MM.1S (cell line): ENCODE results near the gene ATP2B2.

Source experiments
- DNase-seq: peaks from one replicate; pipeline ENCODE4 v3.0.0-alpha.2; 2015
- H2AFZ ChIP-seq: fragments of 300-600 bp; sonication (generic); 2 replicates; pipeline ENCODE4 v1.6.0; 2016; ENCODE audit warnings: antibody characterized with exemption, low read length
- H3F3A ChIP-seq: fragments of 300-600 bp; sonication (generic); 2 replicates; pipeline ENCODE4 v1.6.1; 2016; ENCODE audit warnings: mild to moderate bottlenecking, antibody characterized with exemption, low read length, moderate library complexity, mixed read lengths; ENCODE audit not compliant: insufficient read depth
- H3K27ac ChIP-seq: fragments of 300-600 bp; sonication (generic); 2 replicates; pipeline ENCODE4 v1.5.1; 2016; ENCODE audit warnings: mild to moderate bottlenecking, low read length
- H3K27me3 ChIP-seq: fragments of 300-600 bp; sonication (generic); replicated peaks from 2 replicates; pipeline ENCODE4 v1.6.0; 2016; ENCODE audit warnings: low read length; ENCODE audit not compliant: insufficient read depth
- H3K36me3 ChIP-seq: fragments of 300-600 bp; sonication (generic); replicated peaks from 2 replicates; pipeline ENCODE4 v1.6.1; 2016; ENCODE audit warnings: mild to moderate bottlenecking, low read length, mixed read lengths; ENCODE audit not compliant: insufficient read depth
- H3K4me1 ChIP-seq: fragments of 300-600 bp; sonication (generic); 2 replicates; pipeline ENCODE4 v1.6.1; 2016; ENCODE audit warnings: low read length, mixed read lengths
- H3K4me2 ChIP-seq: fragments of 300-600 bp; sonication (generic); 2 replicates; pipeline ENCODE4 v1.6.0; 2016; ENCODE audit warnings: low read depth, low read length
- H3K4me3 ChIP-seq: fragments of 300-600 bp; sonication (generic); 2 replicates; pipeline ENCODE4 v1.5.1; 2016; ENCODE audit warnings: low read length, mixed read lengths
- H3K79me2 ChIP-seq: fragments of 300-600 bp; sonication (generic); 2 replicates; pipeline ENCODE4 v1.6.1; 2016; ENCODE audit warnings: mixed run types, low read length, mixed read lengths
- H3K9ac ChIP-seq: fragments of 300-600 bp; sonication (generic); 2 replicates; pipeline ENCODE4 v1.6.1; 2016; ENCODE audit warnings: low read length, mixed read lengths
- H3K9me2 ChIP-seq: fragments of 300-600 bp; sonication (generic); replicated peaks from 2 replicates; pipeline ENCODE4 v1.6.1; 2016; ENCODE audit warnings: mild to moderate bottlenecking, low read length, mixed read lengths; ENCODE audit not compliant: insufficient read depth
- H3K9me3 ChIP-seq: fragments of 300-600 bp; sonication (generic); replicated peaks from 2 replicates; pipeline ENCODE4 v1.6.1; 2016; ENCODE audit warnings: mild to moderate bottlenecking, low read length, mixed read lengths; ENCODE audit not compliant: insufficient read depth
- H4K20me1 ChIP-seq: fragments of 300-600 bp; sonication (generic); 2 replicates; pipeline ENCODE4 v1.6.1; 2016; ENCODE audit warnings: mild to moderate bottlenecking, low read length, moderate library complexity, mixed read lengths; ENCODE audit not compliant: insufficient read depth
- EZH2 ChIP-seq: fragments of 300-600 bp; sonication (generic); optimal IDR thresholded peaks from 2 replicates; pipeline ENCODE3; 2017; ENCODE audit warnings: low read depth, mild to moderate bottlenecking, antibody characterized with exemption, low read length, mixed read lengths
- EZH2phosphoT487 ChIP-seq: fragments of 300-600 bp; sonication (generic); IDR thresholded peaks from 2 replicates; pipeline ENCODE4 v1.6.1; 2018; ENCODE audit warnings: antibody characterized with exemption, low read length
- TF ChIP-seq, protein P1 (sequence below): fragments of 300-600 bp; sonication (generic); IDR thresholded peaks from 2 replicates; pipeline ENCODE4 v1.5.1; 2016; ENCODE audit warnings: antibody characterized with exemption, low read length, mixed read lengths

Gene ATP2B2

GRCh38 chr3:10483364-10483675 is 22.1 kb downstream of the ATP2B2 start:
- Histone ChIP-seq H3K4me3 (no peak overlapping the region), H3K79me2 (no peaks in the 10 kb centered on the region), H3K4me2 (no peak overlapping the region), H2AFZ (no peak overlapping the region), H3K27ac (no peak overlapping the region), H4K20me1 (no peaks in the 10 kb centered on the region), H3F3A (no peaks in the 10 kb centered on the region), H3K36me3 (no peaks in the 10 kb centered on the region), H3K9me3 (no peaks in the 10 kb centered on the region), H3K4me1 (no peaks in the 10 kb centered on the region), H3K9ac (no peak overlapping the region), H3K27me3 (peaks cover 26% of the 10 kb centered on the region; the same call in 1 of the 2 replicates), H3K9me2 (no peaks in the 10 kb centered on the region)
- no peak for DNase-seq
- no peak for TF ChIP-seq EZH2phosphoT487
- TF ChIP-seq, protein P1, sequence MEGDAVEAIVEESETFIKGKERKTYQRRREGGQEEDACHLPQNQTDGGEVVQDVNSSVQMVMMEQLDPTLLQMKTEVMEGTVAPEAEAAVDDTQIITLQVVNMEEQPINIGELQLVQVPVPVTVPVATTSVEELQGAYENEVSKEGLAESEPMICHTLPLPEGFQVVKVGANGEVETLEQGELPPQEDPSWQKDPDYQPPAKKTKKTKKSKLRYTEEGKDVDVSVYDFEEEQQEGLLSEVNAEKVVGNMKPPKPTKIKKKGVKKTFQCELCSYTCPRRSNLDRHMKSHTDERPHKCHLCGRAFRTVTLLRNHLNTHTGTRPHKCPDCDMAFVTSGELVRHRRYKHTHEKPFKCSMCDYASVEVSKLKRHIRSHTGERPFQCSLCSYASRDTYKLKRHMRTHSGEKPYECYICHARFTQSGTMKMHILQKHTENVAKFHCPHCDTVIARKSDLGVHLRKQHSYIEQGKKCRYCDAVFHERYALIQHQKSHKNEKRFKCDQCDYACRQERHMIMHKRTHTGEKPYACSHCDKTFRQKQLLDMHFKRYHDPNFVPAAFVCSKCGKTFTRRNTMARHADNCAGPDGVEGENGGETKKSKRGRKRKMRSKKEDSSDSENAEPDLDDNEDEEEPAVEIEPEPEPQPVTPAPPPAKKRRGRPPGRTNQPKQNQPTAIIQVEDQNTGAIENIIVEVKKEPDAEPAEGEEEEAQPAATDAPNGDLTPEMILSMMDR: no peak
- TF ChIP-seq EZH2: no peak

DNA sequence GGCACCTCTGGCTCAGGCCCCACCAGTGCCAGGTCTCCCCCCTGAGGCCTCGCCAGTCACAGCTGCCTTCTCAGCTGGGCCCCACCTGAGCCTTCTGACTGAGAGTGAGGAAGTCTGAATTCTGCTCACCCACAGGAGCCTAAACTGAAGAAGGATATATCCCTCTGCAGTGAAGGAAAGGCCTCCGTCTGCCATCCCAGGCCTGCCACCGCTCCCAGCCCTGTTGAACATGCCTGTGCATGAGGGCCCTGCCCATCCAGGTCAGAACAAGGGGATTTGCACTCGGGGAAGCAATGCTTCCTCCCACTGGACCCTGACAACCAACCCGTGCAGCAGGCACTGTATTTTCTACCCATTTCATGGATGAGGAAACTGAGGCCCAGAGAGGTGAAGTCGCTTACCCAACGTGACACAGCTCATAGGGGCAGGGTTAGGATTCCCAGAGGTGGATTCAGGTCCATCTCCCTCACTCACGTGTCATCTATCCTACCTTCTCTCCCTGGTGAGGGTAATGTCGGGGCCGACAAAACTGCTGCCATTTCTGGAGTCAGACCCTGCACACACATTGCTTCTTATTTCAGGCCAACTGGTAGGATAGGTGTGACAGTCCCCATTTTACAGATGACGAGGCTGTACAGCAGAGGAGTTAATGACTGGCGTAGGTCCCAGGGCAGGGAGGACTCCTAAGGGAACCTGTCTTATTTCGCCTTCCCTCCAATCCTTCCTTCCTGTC is 22.6 kb downstream of the ATP2B2 start:
- Histone ChIP-seq H3K9ac (no peak overlapping the region), H3K79me2 (no peaks in the 10 kb centered on the region), H3K27me3 (peaks cover 26% of the 10 kb centered on the region; the same call in 1 of the 2 replicates), H3K4me1 (no peaks in the 10 kb centered on the region), H3K36me3 (no peaks in the 10 kb centered on the region), H3K27ac (no peak overlapping the region), H2AFZ (no peak overlapping the region), H3K4me3 (no peak overlapping the region), H4K20me1 (no peaks in the 10 kb centered on the region), H3K9me2 (no peaks in the 10 kb centered on the region), H3F3A (no peaks in the 10 kb centered on the region), H3K4me2 (no peak overlapping the region), H3K9me3 (no peaks in the 10 kb centered on the region)
- no peak for TF ChIP-seq EZH2phosphoT487
- TF ChIP-seq, protein P1: no peak
- no peak for TF ChIP-seq EZH2
- no peak for DNase-seq

- H3F3A ChIP-seq: no peaks in the 10 kb centered on the region
- H4K20me1 ChIP-seq: no peaks in the 10 kb centered on the region
- H3K4me1 ChIP-seq: no peaks in the 10 kb centered on the region
- H3K79me2 ChIP-seq: no peaks in the 10 kb centered on the region
- no peaks in the 10 kb centered on the region for H3K9me2 ChIP-seq
- H3K27me3 ChIP-seq: peaks cover 26% of the 10 kb centered on the region; the same call in 1 of the 2 replicates
- H3K4me2 ChIP-seq: no peak overlapping the region
- H3K27ac ChIP-seq: no peak overlapping the region
- no peak overlapping the region for H3K9ac ChIP-seq
- DNase-seq: no peak
- TF ChIP-seq EZH2: no peak
- H2AFZ ChIP-seq: no peak overlapping the region
- no peak overlapping the region for H3K4me3 ChIP-seq
- no peaks in the 10 kb centered on the region for H3K36me3 ChIP-seq
- no peaks in the 10 kb centered on the region for H3K9me3 ChIP-seq
Measured at GRCh38 chr3:10480871-10481378, 24.5 kb downstream of the ATP2B2 start.

- DNase-seq: no peak
- Histone ChIP-seq H2AFZ (no peak overlapping the region), H3K36me3 (no peaks in the 10 kb centered on the region), H4K20me1 (no peaks in the 10 kb centered on the region), H3K27ac (no peak overlapping the region), H3K9me2 (no peaks in the 10 kb centered on the region), H3K4me3 (no peak overlapping the region), H3K27me3 (peaks cover 13% of the 10 kb centered on the region; the same call in 1 of the 2 replicates), H3K4me1 (no peaks in the 10 kb centered on the region; the same call in 1 of the 2 replicates), H3F3A (no peaks in the 10 kb centered on the region), H3K79me2 (no peaks in the 10 kb centered on the region), H3K9ac (no peak overlapping the region), H3K9me3 (no peaks in the 10 kb centered on the region), H3K4me2 (no peak overlapping the region)
- TF ChIP-seq EZH2 (no peak), EZH2phosphoT487 (no peak)
- TF ChIP-seq, protein P1: no peak
Measured at GRCh38 chr3:10479311-10479710, 26.1 kb downstream of the ATP2B2 start.
